A172 (cell line): ENCODE measurements around the gene PKHD1. TPM values are rescaled to one million over a fixed set of nuclear protein-coding genes. Genes with fewer than 3 reads are reported as not detected.

Source experiments
- DNase-seq: peaks from one replicate; pipeline ENCODE4 v3.0.0-alpha.2; 2015; ENCODE audit warnings: low spot score
- total RNA-seq: library from RNA; depleted of rRNA; stranded (reverse); fragments of >200 nt; shearing (Covaris generic); gene quantifications from 2 replicates; pipeline ENCODE4 v1.2.3, GENCODE V29; 2014

PKHD1 gene
- total RNA-seq, 1 experiment from 2014 or later = not detected

GRCh38 chr6:52103623-52104022 is 16.2 kb upstream of the PKHD1 start:
- DNase-seq = no peak

DNA sequence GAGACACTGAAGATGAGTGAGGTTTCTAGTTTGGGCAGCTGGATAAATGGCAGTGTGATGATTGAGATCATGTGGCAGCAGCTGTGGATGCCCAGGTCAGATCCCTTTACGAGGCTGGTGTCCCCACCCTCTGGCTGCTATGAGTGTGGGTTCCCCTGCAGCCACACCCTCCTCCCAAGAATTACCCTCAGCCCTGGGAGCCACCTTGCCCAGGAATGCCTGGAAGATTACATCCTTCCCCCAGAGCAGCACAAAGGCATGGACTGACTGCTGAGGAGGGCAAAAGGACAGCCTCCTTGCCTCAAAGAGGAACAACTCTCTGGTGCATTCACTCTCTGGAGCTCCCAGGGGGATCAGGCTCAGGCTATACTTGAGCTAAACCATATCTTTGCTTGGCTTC is 15.0 kb upstream of the PKHD1 start:
- DNase-seq = no peak

DNA sequence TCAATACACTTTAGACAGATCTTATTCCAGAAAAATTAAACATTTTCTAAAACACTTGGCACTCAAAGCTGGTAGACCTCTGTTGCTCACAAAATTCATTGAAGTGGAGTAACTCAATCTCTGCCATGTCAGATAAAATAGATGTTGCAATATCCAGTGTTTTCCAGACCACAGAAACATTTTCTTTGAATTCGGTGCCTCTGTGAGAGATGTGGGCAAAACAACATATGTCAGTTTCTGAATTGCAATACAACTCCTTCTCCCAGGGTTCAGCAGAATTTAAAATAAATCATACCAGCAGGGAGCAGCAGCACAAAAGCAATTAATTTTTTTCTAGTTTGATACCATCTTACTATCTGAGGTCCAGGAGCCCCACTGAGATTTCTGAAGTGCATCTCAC is 11.3 kb upstream of the PKHD1 start:
- DNase-seq = no peak

- no peak for DNase-seq
These were observed 2.4 kb upstream of the PKHD1 start for GRCh38 chr6:52089758-52090348.

DNA sequence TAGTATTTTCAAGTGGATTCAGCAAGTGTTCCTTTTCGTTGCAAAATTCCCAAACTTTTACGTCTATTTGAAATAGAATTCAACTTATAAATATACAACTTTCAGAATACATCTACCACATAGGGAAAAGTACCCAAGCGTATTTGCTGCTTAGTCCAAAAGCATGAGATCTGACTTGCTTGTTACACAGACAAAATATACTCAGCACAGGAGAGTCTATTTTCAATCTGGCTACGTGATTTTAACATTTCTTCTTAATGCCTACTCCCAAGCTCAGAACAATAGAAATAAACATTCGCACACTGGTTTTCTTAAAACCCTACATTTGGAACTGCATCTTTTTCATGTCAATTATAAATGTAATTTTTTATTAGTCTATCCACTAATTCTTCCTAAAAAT is 672 bp downstream of the PKHD1 start:
- DNase-seq = no peak

- DNase-seq = no peak
These were observed 6.2 kb downstream of the PKHD1 start for GRCh38 chr6:52081237-52081636.

- no peak for DNase-seq
These were observed 9.3 kb downstream of the PKHD1 start for GRCh38 chr6:52077961-52078625.

DNA sequence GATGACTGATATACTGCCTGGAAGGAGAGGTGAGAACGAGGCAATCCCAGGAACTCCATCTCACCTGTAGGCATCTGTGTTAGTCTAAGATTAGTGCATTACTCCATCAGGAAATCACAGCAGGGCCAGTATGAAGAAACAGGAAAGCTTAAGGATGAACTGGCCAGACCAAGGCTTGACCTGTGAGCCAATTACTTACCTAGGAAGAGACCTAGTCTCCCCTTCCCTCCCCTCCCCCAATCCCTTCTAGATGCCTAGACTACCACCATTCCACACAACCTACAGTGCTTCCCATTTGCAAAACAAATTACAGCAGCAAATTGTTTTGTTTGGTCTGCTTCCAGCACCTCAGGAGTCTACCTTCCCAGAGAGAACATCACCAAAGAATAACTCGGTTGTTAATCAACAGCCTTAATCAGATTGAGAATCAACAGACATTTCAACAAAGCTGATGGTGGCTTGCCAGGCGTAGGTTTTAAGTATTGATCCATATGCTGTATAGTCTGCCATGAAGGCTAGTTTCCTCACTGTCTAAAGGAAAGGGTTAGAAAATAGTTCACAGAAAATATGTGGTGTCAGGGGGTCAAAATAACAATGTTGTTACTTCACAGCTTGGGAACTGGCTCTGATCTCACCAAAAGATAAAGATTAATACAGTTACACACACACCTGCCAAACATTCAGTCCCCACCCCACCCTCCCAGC is 10.1 kb downstream of the PKHD1 start:
- no peak for DNase-seq

- no peak for DNase-seq
These were observed 10.6 kb downstream of the PKHD1 start for GRCh38 chr6:52076791-52077179.

- DNase-seq = no peak
These were observed 12.7 kb downstream of the PKHD1 start for GRCh38 chr6:52074716-52075115.

- DNase-seq = no peak
These were observed 13.3 kb downstream of the PKHD1 start for GRCh38 chr6:52074155-52074554.

- no peak for DNase-seq
These were observed 21.8 kb downstream of the PKHD1 start for GRCh38 chr6:52065621-52066020.

- no peak for DNase-seq
These were observed 23.6 kb downstream of the PKHD1 start for GRCh38 chr6:52063584-52064344.

- DNase-seq = no peak
These were observed 25.9 kb downstream of the PKHD1 start for GRCh38 chr6:52061481-52061880.

DNA sequence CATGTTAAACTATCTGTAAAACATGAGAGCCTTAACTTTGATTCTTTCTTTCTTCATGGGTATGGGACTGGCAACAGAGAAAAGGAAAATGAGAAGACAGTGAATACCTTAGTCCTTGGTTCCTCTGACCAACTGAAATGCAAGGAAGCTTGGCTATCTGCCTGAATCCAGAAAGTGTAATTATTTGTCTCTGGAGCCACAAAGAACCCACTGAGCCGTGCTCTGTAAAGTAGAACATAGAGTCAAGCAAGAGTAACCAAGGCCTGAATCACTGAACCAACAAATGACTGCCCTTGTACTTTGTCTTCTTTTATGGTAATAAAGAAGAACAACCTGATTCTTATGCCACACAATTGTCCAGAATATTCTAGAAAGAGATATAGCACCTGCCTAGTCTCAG is 27.6 kb downstream of the PKHD1 start:
- DNase-seq = no peak

- no peak for DNase-seq
These were observed 32.0 kb downstream of the PKHD1 start for GRCh38 chr6:52055451-52055850.

DNA sequence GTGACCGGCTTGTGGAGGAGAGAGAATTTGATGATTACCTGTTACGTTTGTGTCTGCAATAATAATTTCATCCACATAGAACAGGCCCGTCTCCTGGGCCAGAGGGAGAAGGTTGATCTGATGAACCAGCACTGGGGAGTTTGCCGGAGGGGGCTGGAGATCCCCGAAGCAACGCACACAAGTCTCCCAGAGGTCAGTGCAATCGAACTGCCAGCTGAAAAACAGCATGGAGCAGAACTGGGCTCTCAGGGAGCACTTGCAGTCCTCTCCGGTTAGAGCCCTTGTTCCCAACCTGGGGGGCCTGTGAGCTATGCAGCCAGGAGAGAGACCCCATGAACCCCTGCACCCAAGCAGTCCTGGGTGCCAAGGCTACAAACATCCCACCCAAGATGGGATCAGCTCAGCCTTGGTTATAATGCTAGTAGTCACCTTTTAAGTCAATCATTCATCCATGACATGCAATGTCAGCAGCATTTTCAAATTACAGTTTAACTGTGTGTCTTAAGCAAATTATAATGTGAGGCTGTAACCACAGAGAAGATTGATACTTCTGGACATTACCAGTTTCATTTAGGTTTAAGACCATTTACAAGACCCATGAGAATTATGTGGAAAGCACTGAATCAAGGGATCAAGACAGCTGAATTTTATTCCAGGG is 34.2 kb downstream of the PKHD1 start:
- no peak for DNase-seq

- DNase-seq = no peak
These were observed 37.4 kb downstream of the PKHD1 start for GRCh38 chr6:52050051-52050405.

DNA sequence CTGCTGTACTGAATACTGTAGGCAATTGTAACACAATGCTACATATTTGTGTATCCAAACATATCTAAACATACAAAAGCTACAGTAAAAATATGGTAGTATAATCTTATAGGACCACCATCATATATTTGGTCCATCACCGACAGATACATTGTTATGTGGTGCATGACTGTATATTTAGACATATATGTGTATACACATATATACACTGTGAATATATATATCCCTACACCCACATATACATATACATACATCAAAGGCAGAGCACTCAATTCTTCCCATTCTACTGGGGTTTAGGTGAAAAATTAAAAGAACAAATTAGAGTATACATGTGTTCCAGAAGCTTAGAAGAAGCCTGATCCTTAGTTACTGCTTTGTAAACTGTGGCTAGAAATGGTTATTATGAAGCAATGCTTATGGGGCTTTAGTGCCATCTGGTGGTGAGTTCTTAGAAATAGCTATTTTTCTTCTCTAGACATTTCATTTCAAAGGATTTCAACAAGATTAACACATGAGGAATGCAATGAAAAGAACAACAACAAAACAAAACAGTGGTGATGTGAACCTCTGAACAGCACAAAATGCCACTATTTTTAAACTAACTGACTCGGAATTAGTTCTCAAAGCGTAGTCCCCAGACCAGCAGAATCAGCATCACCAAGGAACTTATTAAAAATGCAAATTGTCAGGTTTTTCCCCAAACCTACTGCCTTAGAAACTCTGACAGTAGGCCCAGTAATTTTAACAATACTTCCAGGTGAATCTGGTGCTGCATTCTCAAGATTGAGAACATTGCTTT is 38.0 kb downstream of the PKHD1 start:
- peak; percentile 30 for DNase-seq

DNA sequence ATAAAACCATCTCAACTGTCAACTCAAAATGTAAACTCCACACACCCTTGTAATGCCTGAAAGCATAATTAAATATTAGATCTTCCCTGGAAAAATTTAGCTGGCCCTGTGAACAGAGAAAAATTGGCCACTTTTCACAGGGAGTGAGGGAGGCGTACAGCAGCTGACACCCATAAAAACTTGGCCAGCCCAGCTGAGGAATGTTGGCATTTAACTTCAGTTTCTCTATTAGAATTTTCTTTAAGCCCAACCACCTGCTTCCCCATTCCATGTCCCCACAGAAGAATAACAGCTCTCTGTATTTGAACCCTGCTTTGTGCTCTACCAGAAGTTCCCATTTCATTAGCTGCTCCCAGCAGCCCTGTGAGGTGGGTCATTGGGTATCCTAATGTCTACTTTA is 41.0 kb downstream of the PKHD1 start:
- DNase-seq = no peak

GRCh38 chr6:52045481-52045880 is 41.9 kb downstream of the PKHD1 start:
- DNase-seq = no peak
